HepG2 (cell line): Measurements from ENCODE around the gene CLEC18C. TPM values are rescaled to one million over a fixed set of nuclear protein-coding genes. Genes with fewer than 3 reads are reported as not detected.

ENCODE experiments used
- BRD4 ChIP-seq: sonication (generic); formaldehyde crosslinking; IDR thresholded peaks from 2 replicates; pipeline ENCODE4 v1.4.0; 2020; ENCODE audit warnings: missing genetic modification reagents
- ISX ChIP-seq: sonication (generic); formaldehyde crosslinking; conservative IDR thresholded peaks from 2 replicates; pipeline ENCODE4 v1.5.0; 2020; ENCODE audit warnings: missing genetic modification reagents
- JDP2 ChIP-seq: sonication (generic); formaldehyde crosslinking; IDR thresholded peaks from 2 replicates; pipeline ENCODE4 v1.8.1; 2022; ENCODE audit warnings: missing genetic modification reagents, borderline replicate concordance
- KLF11 ChIP-seq: IDR thresholded peaks from 2 replicates; pipeline ENCODE4 v1.6.1; 2016; ENCODE audit warnings: missing compliant biosample characterization
- MATR3 ChIP-seq: sonication (generic); formaldehyde crosslinking; IDR thresholded peaks from 2 replicates; pipeline ENCODE4 v1.4.0; 2020; ENCODE audit warnings: missing genetic modification reagents
- MTA1 ChIP-seq: sonication (generic); formaldehyde crosslinking; IDR thresholded peaks from 2 replicates; pipeline ENCODE4 v1.4.0; 2020; ENCODE audit warnings: missing genetic modification reagents, mild to moderate bottlenecking, borderline replicate concordance
- SIN3B ChIP-seq: fragments of 150-350 bp; IDR thresholded peaks from 2 replicates; pipeline ENCODE4 v1.6.1; 2014; ENCODE audit warnings: low read length
- SMAD1 ChIP-seq: sonication (generic); formaldehyde crosslinking; IDR thresholded peaks from 2 replicates; pipeline ENCODE4 v1.4.0; 2020; ENCODE audit warnings: missing genetic modification reagents, low read depth, mild to moderate bottlenecking, borderline replicate concordance
- TBP ChIP-seq: sonication (generic); formaldehyde crosslinking; IDR thresholded peaks from 2 replicates; pipeline ENCODE4 v1.5.0; 2020; ENCODE audit warnings: missing genetic modification reagents
- ZFX ChIP-seq: sonication (generic); formaldehyde crosslinking; IDR thresholded peaks from 2 replicates; pipeline ENCODE4 v1.4.0; 2020; ENCODE audit warnings: mild to moderate bottlenecking, low read depth, missing genetic modification reagents, moderate library complexity
- ZNF557 ChIP-seq: sonication (generic); formaldehyde crosslinking; IDR thresholded peaks from 2 replicates; pipeline ENCODE4 v1.4.0; 2020; ENCODE audit warnings: missing genetic modification reagents
- ZNF713 ChIP-seq: sonication (generic); formaldehyde crosslinking; IDR thresholded peaks from 2 replicates; pipeline ENCODE4 v1.4.0; 2020; ENCODE audit warnings: mild to moderate bottlenecking, missing genetic modification reagents
- ZNF724P ChIP-seq: sonication (generic); formaldehyde crosslinking; IDR thresholded peaks from 2 replicates; pipeline ENCODE4 v1.8.0; 2022; ENCODE audit warnings: missing genetic modification reagents, borderline replicate concordance
- ZNF777 ChIP-seq: sonication (generic); formaldehyde crosslinking; IDR thresholded peaks from 2 replicates; pipeline ENCODE4 v1.4.0; 2020; ENCODE audit warnings: missing genetic modification reagents
- polyA plus RNA-seq, 8 experiments: library from polyadenylated mRNA; depleted of rRNA in 3 of 8; stranded (reverse) in 7 of 8; unstranded in 1 of 8; fragments of >200 nt; fragmentation: Illumina TruSeq in 4 of 8; extraction: Trizol in 4 of 8; gene quantifications; 2 replicates each; pipeline versions ENCODE4 v1.2.1 to v1.2.3, GENCODE V29; 2011 to 2016; ENCODE audit warnings: low read depth in 4 of 8, missing spikeins in 1 of 8, mixed read lengths in 1 of 8; ENCODE audit not compliant: insufficient read depth in 1 of 8
- total RNA-seq, 5 experiments: library from RNA; depleted of rRNA; stranded (reverse); fragments of >200 nt; fragmentation: Illumina TruSeq; extraction: Trizol; gene quantifications; 2 replicates each; pipeline ENCODE4 v1.2.3, GENCODE V29; 2016; ENCODE audit warnings: low read depth in 1 of 5
- TF ChIP-seq, protein P1 (sequence below): sonication (generic); formaldehyde crosslinking; IDR thresholded peaks from 2 replicates; pipeline ENCODE4 v1.5.1; 2020; ENCODE audit warnings: missing genetic modification reagents, mild to moderate bottlenecking, borderline replicate concordance
- TF ChIP-seq, protein P2 (sequence below): sonication (generic); formaldehyde crosslinking; IDR thresholded peaks from 2 replicates; pipeline ENCODE4 v1.5.0; 2020; ENCODE audit warnings: missing genetic modification reagents
- TF ChIP-seq, protein P3 (sequence below): sonication (generic); formaldehyde crosslinking; conservative IDR thresholded peaks from 2 replicates; pipeline ENCODE4 v1.8.1; 2023; ENCODE audit warnings: missing genetic modification reagents
- TF ChIP-seq, protein P4 (sequence below): sonication (generic); formaldehyde crosslinking; IDR thresholded peaks from 2 replicates; pipeline ENCODE4 v1.4.0; 2020; ENCODE audit warnings: missing genetic modification reagents, low read depth, mild to moderate bottlenecking, borderline replicate concordance
- TF ChIP-seq, protein P5 (sequence below): IDR thresholded peaks from 2 replicates; pipeline ENCODE4 v1.6.1; 2016; ENCODE audit warnings: missing compliant biosample characterization, missing genetic modification reagents, borderline replicate concordance
- TF ChIP-seq, protein P6 (sequence below): sonication (generic); formaldehyde crosslinking; IDR thresholded peaks from 2 replicates; pipeline ENCODE4 v1.4.0; 2020; ENCODE audit warnings: mild to moderate bottlenecking, missing genetic modification reagents

The CLEC18C gene
- total and polyA plus RNA-seq, 2 of the 13 experiments (the other 11 are each of a cell fraction or from before 2014, with no cell fraction given), result 0.15 to 0.29 TPM

DNA sequence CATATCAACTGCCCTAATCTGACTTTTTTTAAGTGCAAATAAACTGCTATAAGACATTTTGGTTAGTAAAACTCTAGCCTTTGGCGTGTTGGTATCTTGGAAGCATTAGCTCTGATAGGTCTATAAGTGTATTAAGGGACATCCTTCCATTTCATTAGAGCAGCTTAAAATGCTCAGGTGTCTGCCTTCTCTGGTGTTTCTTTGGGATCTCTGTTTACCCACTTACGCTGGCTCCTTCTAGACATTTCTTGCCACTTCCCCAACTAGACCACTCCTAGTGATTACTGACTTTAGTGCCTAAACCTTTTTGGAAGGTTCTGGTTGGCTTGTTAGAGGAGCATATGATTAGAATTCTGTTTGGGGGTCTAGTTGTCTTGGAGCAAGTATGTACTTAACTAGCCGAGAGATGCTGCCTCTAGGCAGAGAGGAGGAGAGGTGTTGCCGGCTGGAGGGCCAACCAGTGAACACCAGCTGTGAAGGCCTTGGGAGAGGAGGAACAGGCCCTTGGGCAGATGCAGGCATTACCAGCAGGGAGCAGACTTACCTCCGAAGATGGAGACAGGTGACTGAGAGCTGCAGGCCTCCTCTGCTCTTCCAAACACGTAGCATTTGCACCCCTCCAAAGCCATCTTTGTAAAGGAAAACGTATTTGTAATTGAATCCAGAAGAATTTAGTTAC is 15.2 kb upstream of the CLEC18C start (continued):
- no peak for TF ChIP-seq ISX (CRISPR knock-in tag)
- TF ChIP-seq, protein P1, sequence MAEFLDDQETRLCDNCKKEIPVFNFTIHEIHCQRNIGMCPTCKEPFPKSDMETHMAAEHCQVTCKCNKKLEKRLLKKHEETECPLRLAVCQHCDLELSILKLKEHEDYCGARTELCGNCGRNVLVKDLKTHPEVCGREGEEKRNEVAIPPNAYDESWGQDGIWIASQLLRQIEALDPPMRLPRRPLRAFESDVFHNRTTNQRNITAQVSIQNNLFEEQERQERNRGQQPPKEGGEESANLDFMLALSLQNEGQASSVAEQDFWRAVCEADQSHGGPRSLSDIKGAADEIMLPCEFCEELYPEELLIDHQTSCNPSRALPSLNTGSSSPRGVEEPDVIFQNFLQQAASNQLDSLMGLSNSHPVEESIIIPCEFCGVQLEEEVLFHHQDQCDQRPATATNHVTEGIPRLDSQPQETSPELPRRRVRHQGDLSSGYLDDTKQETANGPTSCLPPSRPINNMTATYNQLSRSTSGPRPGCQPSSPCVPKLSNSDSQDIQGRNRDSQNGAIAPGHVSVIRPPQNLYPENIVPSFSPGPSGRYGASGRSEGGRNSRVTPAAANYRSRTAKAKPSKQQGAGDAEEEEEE (CRISPR knock-in tag), result 0 out of 2 replicates have a peak, but pooled peaks have one; percentile 76
- TF ChIP-seq, protein P2, sequence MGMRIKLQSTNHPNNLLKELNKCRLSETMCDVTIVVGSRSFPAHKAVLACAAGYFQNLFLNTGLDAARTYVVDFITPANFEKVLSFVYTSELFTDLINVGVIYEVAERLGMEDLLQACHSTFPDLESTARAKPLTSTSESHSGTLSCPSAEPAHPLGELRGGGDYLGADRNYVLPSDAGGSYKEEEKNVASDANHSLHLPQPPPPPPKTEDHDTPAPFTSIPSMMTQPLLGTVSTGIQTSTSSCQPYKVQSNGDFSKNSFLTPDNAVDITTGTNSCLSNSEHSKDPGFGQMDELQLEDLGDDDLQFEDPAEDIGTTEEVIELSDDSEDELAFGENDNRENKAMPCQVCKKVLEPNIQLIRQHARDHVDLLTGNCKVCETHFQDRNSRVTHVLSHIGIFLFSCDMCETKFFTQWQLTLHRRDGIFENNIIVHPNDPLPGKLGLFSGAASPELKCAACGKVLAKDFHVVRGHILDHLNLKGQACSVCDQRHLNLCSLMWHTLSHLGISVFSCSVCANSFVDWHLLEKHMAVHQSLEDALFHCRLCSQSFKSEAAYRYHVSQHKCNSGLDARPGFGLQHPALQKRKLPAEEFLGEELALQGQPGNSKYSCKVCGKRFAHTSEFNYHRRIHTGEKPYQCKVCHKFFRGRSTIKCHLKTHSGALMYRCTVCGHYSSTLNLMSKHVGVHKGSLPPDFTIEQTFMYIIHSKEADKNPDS (CRISPR knock-in tag), result no peak
- 0 out of 2 replicates have a peak, but pooled peaks have one; percentile 72 for TF ChIP-seq ZNF724P (CRISPR knock-in tag)
- TF ChIP-seq ZNF557 (CRISPR knock-in tag), result no peak
- TF ChIP-seq ZNF777 (CRISPR knock-in tag), result no peak
- no peak for TF ChIP-seq SIN3B
- no peak for TF ChIP-seq KLF11
- TF ChIP-seq, protein P3, sequence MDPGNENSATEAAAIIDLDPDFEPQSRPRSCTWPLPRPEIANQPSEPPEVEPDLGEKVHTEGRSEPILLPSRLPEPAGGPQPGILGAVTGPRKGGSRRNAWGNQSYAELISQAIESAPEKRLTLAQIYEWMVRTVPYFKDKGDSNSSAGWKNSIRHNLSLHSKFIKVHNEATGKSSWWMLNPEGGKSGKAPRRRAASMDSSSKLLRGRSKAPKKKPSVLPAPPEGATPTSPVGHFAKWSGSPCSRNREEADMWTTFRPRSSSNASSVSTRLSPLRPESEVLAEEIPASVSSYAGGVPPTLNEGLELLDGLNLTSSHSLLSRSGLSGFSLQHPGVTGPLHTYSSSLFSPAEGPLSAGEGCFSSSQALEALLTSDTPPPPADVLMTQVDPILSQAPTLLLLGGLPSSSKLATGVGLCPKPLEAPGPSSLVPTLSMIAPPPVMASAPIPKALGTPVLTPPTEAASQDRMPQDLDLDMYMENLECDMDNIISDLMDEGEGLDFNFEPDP, result 0 out of 2 replicates have a peak, but pooled peaks have one; percentile 45
- TF ChIP-seq ZFX (CRISPR knock-in tag), result peak; percentile 10; the same call in 1 of the 2 replicates
- peak; percentile 3; the same call in 1 of the 2 replicates for TF ChIP-seq MTA1 (CRISPR knock-in tag)
- TF ChIP-seq, protein P4, sequence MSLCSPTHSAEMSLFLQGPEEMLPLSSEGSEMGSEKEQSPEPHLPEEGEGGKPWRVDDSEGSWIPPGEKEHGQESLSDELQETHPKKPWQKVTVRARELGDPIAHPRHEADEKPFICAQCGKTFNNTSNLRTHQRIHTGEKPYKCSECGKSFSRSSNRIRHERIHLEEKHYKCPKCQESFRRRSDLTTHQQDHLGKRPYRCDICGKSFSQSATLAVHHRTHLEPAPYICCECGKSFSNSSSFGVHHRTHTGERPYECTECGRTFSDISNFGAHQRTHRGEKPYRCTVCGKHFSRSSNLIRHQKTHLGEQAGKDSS (CRISPR knock-in tag), result no peak
- TF ChIP-seq MATR3 (CRISPR knock-in tag), result no peak
- TF ChIP-seq, protein P5, sequence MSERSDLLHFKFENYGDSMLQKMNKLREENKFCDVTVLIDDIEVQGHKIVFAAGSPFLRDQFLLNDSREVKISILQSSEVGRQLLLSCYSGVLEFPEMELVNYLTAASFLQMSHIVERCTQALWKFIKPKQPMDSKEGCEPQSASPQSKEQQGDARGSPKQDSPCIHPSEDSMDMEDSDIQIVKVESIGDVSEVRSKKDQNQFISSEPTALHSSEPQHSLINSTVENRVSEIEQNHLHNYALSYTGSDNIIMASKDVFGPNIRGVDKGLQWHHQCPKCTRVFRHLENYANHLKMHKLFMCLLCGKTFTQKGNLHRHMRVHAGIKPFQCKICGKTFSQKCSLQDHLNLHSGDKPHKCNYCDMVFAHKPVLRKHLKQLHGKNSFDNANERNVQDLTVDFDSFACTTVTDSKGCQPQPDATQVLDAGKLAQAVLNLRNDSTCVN (CRISPR knock-in tag), result 0 out of 2 replicates have a peak, but pooled peaks have one; percentile 23
- TF ChIP-seq BRD4 (CRISPR knock-in tag), result no peak
- peak; percentile 65; the same call in 1 of the 2 replicates for TF ChIP-seq ZNF713 (CRISPR knock-in tag)
- 0 out of 2 replicates have a peak, but pooled peaks have one; percentile 12 for TF ChIP-seq SMAD1
- no peak for TF ChIP-seq TBP (CRISPR knock-in tag)
- no peak for TF ChIP-seq JDP2
- TF ChIP-seq, protein P6, sequence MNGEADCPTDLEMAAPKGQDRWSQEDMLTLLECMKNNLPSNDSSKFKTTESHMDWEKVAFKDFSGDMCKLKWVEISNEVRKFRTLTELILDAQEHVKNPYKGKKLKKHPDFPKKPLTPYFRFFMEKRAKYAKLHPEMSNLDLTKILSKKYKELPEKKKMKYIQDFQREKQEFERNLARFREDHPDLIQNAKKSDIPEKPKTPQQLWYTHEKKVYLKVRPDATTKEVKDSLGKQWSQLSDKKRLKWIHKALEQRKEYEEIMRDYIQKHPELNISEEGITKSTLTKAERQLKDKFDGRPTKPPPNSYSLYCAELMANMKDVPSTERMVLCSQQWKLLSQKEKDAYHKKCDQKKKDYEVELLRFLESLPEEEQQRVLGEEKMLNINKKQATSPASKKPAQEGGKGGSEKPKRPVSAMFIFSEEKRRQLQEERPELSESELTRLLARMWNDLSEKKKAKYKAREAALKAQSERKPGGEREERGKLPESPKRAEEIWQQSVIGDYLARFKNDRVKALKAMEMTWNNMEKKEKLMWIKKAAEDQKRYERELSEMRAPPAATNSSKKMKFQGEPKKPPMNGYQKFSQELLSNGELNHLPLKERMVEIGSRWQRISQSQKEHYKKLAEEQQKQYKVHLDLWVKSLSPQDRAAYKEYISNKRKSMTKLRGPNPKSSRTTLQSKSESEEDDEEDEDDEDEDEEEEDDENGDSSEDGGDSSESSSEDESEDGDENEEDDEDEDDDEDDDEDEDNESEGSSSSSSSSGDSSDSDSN (CRISPR knock-in tag), result no peak
